K562 (cell line): ENCODE measurements around the gene MPDZ. TPM values are rescaled to one million over a fixed set of nuclear protein-coding genes. Genes with fewer than 3 reads are reported as not detected.

Source experiments
- ADNP ChIP-seq: fragments of 200-800 bp; sonication (Bioruptor generic); IDR thresholded peaks from 2 replicates; pipeline ENCODE4 v1.6.1; 2016; ENCODE audit warnings: missing genetic modification characterization, missing compliant biosample characterization
- BCOR ChIP-seq: fragments of 450-650 bp; IDR thresholded peaks from 2 replicates; pipeline ENCODE4 v1.6.1; 2016
- FOXP1 ChIP-seq: sonication (generic); formaldehyde crosslinking; IDR thresholded peaks from 2 replicates; pipeline ENCODE4 v1.8.0; 2022; ENCODE audit warnings: mild to moderate bottlenecking, missing genetic modification reagents
- GTF2A2 ChIP-seq: IDR thresholded peaks from 2 replicates; pipeline ENCODE4 v1.6.1; 2016; ENCODE audit warnings: mild to moderate bottlenecking, missing genetic modification characterization, missing compliant biosample characterization
- GTF2E2 ChIP-seq: fragments of 200-800 bp; sonication (Bioruptor generic); IDR thresholded peaks from 2 replicates; pipeline ENCODE4 v1.6.1; 2016; ENCODE audit warnings: missing genetic modification characterization, missing compliant biosample characterization
- L3MBTL2 ChIP-seq: fragments of 450-650 bp; IDR thresholded peaks from 2 replicates; pipeline ENCODE4 v1.6.1; 2016; ENCODE audit warnings: mild to moderate bottlenecking, moderate library complexity
- NBN ChIP-seq: fragments of 450-650 bp; IDR thresholded peaks from 2 replicates; pipeline ENCODE4 v1.6.1; 2016; ENCODE audit warnings: low read depth, mild to moderate bottlenecking
- NUFIP1 ChIP-seq: fragments of 450-650 bp; IDR thresholded peaks from 2 replicates; pipeline ENCODE4 v1.6.1; 2018; ENCODE audit not compliant: partially characterized antibody
- PHTF2 ChIP-seq: fragments of 250-450 bp; sonication (Bioruptor Pico); IDR thresholded peaks from 2 replicates; pipeline ENCODE4 v1.5.0; 2021; ENCODE audit warnings: mild to moderate bottlenecking
- PRMT5 ChIP-seq: sonication (generic); formaldehyde crosslinking; IDR thresholded peaks from 2 replicates; pipeline ENCODE4 v1.5.0; 2020; ENCODE audit warnings: missing genetic modification reagents
- SMAD2 ChIP-seq: fragments of 150-350 bp; IDR thresholded peaks from 2 replicates; pipeline ENCODE4 v1.6.1; 2014; ENCODE audit warnings: low read depth, mild to moderate bottlenecking, low read length
- SP2 ChIP-seq: IDR thresholded peaks from 2 replicates; pipeline ENCODE4 v1.6.1; 2011; ENCODE audit warnings: mild to moderate bottlenecking, low read depth, low read length, moderate library complexity; ENCODE audit not compliant: poor library complexity, severe bottlenecking; ENCODE audit errors: extremely low read depth
- SREBF1 ChIP-seq: fragments of 150-350 bp; IDR thresholded peaks from 2 replicates; pipeline ENCODE4 v1.6.1; 2014; ENCODE audit warnings: antibody characterized with exemption, low read depth, low read length, borderline replicate concordance
- TBL1XR1 ChIP-seq, 2 experiments: IDR thresholded peaks; 2 replicates each; pipeline ENCODE4 v1.6.1; 2012; ENCODE audit warnings: improper control_type of control experiment in 2 of 2, low read length in 2 of 2, mild to moderate bottlenecking in 1 of 2
- ZBTB1 ChIP-seq: sonication (generic); formaldehyde crosslinking; IDR thresholded peaks from 2 replicates; pipeline ENCODE4 v1.8.1; 2023; ENCODE audit warnings: missing genetic modification reagents, low read depth, mild to moderate bottlenecking, borderline replicate concordance
- ZBTB8A ChIP-seq: fragments of 450-650 bp; IDR thresholded peaks from 2 replicates; pipeline ENCODE4 v1.6.1; 2018; ENCODE audit warnings: mild to moderate bottlenecking, moderate library complexity; ENCODE audit not compliant: partially characterized antibody
- ZC3H8 ChIP-seq: fragments of 450-650 bp; IDR thresholded peaks from 2 replicates; pipeline ENCODE4 v1.6.1; 2017
- ZFP1 ChIP-seq: fragments of 450-650 bp; formaldehyde crosslinking; IDR thresholded peaks from 2 replicates; pipeline ENCODE4 v1.4.0; 2020; ENCODE audit warnings: mild to moderate bottlenecking, mixed read lengths
- ZNF23 ChIP-seq: fragments of 250-450 bp; sonication (Bioruptor Pico); IDR thresholded peaks from 2 replicates; pipeline ENCODE4 v1.4.0; 2020; ENCODE audit warnings: mild to moderate bottlenecking
- ZNF766 ChIP-seq: fragments of 200-800 bp; sonication (Bioruptor generic); conservative IDR thresholded peaks from 2 replicates; pipeline ENCODE4 v1.6.1; 2016; ENCODE audit warnings: missing genetic modification characterization, missing compliant biosample characterization
- polyA plus RNA-seq, 8 experiments: library from polyadenylated mRNA; depleted of rRNA in 4 of 8; stranded (reverse) in 5 of 8; unstranded in 3 of 8; fragments of >200 nt; fragmentation: Nextera tagmentation in 2 of 8; fragmentation: Illumina TruSeq in 1 of 8; extraction: Ambion mirVana in 2 of 8; extraction: Trizol in 1 of 8; gene quantifications; 2 replicates each; pipeline versions ENCODE4 v1.2.1 to v1.2.3, GENCODE V29; 2011 to 2014; ENCODE audit warnings: inconsistent platforms in 1 of 8, missing spikeins in 1 of 8
- total RNA-seq, 7 experiments: library from RNA; depleted of rRNA in 6 of 7; stranded (reverse); fragments of >200 nt in 6 of 7; fragmentation: Illumina TruSeq in 2 of 7; extraction: Trizol in 2 of 7; gene quantifications; 2 replicates each; pipeline versions ENCODE4 v1.2.1 to v1.2.3, GENCODE V29; 2011 to 2021; ENCODE audit warnings: low replicate concordance in 1 of 7
- TF ChIP-seq, protein P1 (sequence below): fragments of 250-450 bp; sonication (Bioruptor Pico); IDR thresholded peaks from 2 replicates; pipeline ENCODE4 v1.5.0; 2020; ENCODE audit warnings: mild to moderate bottlenecking
- TF ChIP-seq, protein P2 (sequence below): sonication (generic); formaldehyde crosslinking; IDR thresholded peaks from 2 replicates; pipeline ENCODE4 v1.8.0; 2023; ENCODE audit warnings: missing genetic modification reagents, mild to moderate bottlenecking, borderline replicate concordance
- TF ChIP-seq, protein P3 (sequence below): fragments of 450-650 bp; IDR thresholded peaks from 2 replicates; pipeline ENCODE4 v1.6.1; 2017; ENCODE audit warnings: mild to moderate bottlenecking, moderate library complexity

MPDZ gene
- total and polyA plus RNA-seq, 9 of the 15 experiments (the other 6 are each of a cell fraction or from before 2014, with no cell fraction given) = 3.9 to 13.2 (median 5.7) TPM

GRCh38 chr9:13268469-13268868 lies 11.0 kb downstream of the MPDZ start (continued):
- TF ChIP-seq ADNP (tag) = 0 out of 2 replicates have a peak, but pooled peaks have one; percentile 41
- no peak for TF ChIP-seq NUFIP1
- no peak for TF ChIP-seq ZNF23 (CRISPR knock-in tag)
- TF ChIP-seq FOXP1 (CRISPR knock-in tag) = no peak
- TF ChIP-seq PHTF2 (CRISPR knock-in tag) = no peak
- no peak for TF ChIP-seq ZBTB8A
- TF ChIP-seq SREBF1 = no peak
- TF ChIP-seq ZC3H8 = no peak
- TF ChIP-seq PRMT5 = no peak
- no peak for TF ChIP-seq NBN
- TF ChIP-seq ZBTB1 = no peak
- no peak for TF ChIP-seq ZFP1 (CRISPR knock-in tag)
- TF ChIP-seq, protein P1, sequence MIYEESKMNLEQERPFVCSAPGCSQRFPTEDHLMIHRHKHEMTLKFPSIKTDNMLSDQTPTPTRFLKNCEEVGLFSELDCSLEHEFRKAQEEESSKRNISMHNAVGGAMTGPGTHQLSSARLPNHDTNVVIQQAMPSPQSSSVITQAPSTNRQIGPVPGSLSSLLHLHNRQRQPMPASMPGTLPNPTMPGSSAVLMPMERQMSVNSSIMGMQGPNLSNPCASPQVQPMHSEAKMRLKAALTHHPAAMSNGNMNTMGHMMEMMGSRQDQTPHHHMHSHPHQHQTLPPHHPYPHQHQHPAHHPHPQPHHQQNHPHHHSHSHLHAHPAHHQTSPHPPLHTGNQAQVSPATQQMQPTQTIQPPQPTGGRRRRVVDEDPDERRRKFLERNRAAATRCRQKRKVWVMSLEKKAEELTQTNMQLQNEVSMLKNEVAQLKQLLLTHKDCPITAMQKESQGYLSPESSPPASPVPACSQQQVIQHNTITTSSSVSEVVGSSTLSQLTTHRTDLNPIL = no peak
- TF ChIP-seq, protein P2, sequence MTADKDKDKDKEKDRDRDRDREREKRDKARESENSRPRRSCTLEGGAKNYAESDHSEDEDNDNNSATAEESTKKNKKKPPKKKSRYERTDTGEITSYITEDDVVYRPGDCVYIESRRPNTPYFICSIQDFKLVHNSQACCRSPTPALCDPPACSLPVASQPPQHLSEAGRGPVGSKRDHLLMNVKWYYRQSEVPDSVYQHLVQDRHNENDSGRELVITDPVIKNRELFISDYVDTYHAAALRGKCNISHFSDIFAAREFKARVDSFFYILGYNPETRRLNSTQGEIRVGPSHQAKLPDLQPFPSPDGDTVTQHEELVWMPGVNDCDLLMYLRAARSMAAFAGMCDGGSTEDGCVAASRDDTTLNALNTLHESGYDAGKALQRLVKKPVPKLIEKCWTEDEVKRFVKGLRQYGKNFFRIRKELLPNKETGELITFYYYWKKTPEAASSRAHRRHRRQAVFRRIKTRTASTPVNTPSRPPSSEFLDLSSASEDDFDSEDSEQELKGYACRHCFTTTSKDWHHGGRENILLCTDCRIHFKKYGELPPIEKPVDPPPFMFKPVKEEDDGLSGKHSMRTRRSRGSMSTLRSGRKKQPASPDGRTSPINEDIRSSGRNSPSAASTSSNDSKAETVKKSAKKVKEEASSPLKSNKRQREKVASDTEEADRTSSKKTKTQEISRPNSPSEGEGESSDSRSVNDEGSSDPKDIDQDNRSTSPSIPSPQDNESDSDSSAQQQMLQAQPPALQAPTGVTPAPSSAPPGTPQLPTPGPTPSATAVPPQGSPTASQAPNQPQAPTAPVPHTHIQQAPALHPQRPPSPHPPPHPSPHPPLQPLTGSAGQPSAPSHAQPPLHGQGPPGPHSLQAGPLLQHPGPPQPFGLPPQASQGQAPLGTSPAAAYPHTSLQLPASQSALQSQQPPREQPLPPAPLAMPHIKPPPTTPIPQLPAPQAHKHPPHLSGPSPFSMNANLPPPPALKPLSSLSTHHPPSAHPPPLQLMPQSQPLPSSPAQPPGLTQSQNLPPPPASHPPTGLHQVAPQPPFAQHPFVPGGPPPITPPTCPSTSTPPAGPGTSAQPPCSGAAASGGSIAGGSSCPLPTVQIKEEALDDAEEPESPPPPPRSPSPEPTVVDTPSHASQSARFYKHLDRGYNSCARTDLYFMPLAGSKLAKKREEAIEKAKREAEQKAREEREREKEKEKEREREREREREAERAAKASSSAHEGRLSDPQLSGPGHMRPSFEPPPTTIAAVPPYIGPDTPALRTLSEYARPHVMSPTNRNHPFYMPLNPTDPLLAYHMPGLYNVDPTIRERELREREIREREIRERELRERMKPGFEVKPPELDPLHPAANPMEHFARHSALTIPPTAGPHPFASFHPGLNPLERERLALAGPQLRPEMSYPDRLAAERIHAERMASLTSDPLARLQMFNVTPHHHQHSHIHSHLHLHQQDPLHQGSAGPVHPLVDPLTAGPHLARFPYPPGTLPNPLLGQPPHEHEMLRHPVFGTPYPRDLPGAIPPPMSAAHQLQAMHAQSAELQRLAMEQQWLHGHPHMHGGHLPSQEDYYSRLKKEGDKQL = no peak
- TF ChIP-seq, protein P3, sequence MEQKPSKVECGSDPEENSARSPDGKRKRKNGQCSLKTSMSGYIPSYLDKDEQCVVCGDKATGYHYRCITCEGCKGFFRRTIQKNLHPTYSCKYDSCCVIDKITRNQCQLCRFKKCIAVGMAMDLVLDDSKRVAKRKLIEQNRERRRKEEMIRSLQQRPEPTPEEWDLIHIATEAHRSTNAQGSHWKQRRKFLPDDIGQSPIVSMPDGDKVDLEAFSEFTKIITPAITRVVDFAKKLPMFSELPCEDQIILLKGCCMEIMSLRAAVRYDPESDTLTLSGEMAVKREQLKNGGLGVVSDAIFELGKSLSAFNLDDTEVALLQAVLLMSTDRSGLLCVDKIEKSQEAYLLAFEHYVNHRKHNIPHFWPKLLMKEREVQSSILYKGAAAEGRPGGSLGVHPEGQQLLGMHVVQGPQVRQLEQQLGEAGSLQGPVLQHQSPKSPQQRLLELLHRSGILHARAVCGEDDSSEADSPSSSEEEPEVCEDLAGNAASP = no peak
- TF ChIP-seq SMAD2 = no peak
- no peak for TF ChIP-seq GTF2A2
- TF ChIP-seq ZNF766 (CRISPR knock-in tag) = no peak
- TF ChIP-seq SP2 = no peak
- TF ChIP-seq L3MBTL2 = no peak
- TF ChIP-seq BCOR = peak; percentile 71
- TF ChIP-seq TBL1XR1 (IDR thresholded peaks at IDR 0.05; ENCODE audit: low read length in 2 of 2) = no peak
- TF ChIP-seq GTF2E2 (tag) = no peak
